HG03558 (cell line): ENCODE data around the gene FAM13A.

Experiments
- ATAC-seq: cut with Tn5 transposase; IDR thresholded peaks from one replicate; pipeline ENCODE4 v1.9.1; 2021; ENCODE audit warnings: moderate number of reproducible peaks; ENCODE audit not compliant: unreplicated experiment; ENCODE audit errors: extremely low read depth

FAM13A gene

DNA sequence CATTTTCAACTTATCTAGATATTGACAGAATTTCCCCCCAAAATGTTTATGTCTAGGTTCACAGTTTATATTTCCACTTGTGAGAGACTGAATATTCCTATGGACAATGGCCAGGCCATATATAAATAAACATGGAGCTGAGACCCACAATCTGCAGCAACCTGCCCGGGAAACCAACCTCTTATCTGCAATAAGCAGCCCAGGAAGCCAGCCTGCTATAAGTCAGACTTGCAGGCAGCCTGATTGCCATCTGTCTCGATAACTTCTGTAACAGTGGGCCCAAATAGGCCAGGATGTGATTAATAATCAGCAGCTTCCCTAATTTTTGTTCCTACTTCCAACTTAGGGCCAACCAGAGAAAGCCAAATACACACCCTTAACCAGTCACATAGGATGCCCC, 354.2 kb downstream of the FAM13A start:
- ATAC-seq: no peak

DNA sequence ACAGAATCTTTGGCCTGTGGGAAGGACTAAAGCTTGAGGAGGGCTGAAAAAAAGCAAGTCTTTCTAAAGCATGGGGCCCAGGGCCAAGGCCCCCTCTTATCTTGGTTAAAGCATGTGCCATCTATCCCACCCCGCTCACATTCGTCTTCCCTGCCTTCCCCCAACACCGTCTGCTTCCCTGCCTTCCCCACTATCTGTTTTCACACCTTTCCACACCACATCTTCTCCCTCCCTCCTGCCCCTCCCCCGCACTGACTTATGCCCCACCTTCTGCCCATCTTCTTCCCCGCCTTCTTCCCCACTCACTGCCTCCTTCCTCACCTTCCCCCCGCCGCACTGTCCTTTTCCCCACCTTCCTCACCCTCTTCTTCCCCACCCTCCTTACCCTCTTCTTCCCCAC, 358.5 kb downstream of the FAM13A start:
- no peak for ATAC-seq

DNA sequence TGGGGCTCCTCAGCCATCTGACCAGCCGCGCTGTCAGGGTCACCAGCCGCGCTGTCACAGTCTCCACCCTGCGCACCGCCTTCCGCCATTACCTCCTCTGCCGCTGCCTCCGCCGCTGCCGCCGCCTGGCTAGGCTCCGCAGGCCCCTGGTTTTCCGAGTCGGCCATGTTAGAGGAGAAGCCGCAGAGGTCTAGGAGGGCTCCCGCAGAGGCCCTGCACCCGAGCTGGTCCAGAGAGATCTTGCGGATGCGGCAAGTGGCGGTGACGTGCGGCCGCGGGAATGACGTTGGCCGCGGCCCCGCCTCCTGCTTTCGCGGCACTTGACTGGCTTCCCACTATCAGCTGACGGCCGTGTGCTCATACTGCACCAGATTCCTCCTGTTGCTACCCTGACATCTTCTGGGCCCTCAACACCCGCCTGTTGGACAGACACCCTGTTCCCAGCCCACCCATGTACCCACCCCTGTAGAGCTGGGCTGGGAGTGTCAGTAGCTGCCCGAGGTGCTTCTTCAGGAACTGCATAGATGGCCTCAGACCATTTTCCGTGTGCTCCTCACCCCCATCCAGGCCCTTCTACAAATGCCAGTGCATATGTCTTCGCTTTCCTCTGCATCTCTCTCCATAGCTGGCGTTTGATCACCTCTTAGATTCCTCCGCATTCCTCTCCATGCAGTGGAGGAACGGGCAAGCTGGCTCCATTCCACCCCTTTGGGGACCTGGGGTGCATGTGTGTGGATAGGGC, 359.2 kb downstream of the FAM13A start, which contains the start of gene NAP1L5:
Gene NAP1L5, minus strand, starts transcription at position 242 of the 742 bp plus-strand sequence. Its CDS starts 75 bp downstream, at position 167.
- peak; percentile 79 for ATAC-seq

DNA sequence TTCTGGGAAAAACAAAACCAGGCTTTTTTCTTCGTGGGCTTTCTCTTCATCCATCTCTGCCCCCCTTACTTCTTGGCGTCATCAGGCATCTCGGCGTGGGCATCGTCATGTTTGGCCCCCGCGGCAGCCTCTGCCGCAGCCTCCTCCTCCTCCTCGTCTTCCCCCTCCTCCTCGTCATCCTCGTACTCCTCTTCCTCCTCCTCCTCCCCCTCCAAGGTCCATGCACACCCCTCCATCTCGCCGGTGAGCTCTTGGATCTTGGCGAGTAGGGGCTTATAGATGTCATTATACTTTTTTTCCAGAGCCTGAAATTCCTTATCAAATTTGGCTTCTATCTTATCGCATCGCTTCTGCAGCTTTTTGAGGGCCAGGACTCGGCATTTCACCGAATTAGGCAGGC, 359.8 kb downstream of the FAM13A start:
- ATAC-seq: no peak

DNA sequence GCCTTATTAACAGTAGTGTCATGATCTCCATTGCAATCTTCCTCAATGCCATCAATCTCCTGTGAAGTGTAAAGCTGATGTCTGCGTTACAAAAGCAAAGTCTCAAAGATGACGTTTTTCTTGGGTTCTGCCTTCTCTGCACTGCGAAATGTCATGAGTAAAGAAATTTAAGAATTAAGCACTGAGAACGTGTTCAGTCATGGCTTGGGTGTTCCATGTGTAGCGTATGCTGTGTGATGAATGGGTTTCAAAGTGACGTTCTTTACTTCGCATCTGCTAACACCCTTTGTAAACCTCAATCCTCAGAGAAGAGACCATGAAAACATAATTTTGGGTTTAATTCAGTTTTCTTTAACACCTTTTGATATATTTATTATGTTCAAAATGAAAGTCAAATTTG, 360.4 kb downstream of the FAM13A start:
- ATAC-seq: no peak

DNA sequence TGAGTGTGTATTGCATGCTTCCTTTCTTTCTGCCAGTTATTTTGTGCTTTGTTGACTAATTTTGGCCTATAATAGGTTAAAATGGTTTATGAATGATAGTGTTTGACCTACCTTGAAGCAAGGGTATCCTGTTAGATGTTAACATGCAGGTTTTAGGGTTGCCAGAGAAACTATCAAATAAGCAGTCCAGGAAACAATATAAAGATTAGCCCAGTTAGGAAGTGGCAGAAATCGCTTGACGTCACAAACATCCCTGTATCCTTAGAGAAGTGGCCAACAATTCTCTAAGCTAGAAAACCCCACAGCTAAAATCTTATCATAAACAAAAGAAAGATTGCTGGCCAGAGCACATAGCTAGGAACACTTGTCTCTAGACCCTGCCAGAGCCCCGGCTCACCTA, 363.2 kb downstream of the FAM13A start:
- ATAC-seq: no peak

DNA sequence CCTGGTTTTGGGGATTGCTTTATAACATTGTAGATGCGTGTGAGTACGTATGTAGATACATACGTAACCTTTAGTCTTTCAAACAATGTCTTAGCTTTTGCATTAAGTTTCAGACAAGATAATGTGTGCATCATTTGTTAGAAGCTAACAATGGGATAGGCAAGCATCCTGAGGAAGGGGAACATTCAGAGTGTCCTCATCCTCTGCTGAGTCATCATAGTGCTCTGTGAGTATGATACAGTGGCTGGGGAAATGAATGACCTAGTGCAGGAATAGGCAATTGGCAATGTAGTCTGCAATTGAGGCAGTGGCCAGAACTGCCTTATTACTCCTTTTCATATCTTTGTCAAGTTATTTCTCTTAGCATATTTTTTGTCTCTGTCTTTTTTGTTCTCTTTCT, 366.6 kb downstream of the FAM13A start:
- ATAC-seq: no peak

DNA sequence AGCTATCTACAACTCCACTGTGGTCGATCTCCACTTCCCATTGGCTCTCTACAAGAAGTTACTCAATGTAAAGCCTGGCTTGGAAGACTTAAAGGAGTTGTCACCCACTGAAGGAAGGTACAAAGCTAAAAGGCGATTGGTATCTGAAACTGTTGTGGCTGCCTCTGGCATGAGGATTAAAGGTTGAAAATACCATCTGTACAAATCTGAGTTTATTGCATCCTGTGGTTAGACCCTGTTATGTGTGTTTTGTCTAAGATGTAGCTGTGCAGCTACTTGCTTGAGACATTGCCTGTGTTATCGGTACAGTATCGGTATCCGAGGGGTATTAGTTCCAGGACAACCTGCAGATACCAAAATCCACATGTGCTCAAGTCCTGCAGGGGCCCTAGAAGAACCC, 375.8 kb downstream of the FAM13A start:
- ATAC-seq: no peak
